ENCODE data around the gene DMXL1.

Gene DMXL1

DNA sequence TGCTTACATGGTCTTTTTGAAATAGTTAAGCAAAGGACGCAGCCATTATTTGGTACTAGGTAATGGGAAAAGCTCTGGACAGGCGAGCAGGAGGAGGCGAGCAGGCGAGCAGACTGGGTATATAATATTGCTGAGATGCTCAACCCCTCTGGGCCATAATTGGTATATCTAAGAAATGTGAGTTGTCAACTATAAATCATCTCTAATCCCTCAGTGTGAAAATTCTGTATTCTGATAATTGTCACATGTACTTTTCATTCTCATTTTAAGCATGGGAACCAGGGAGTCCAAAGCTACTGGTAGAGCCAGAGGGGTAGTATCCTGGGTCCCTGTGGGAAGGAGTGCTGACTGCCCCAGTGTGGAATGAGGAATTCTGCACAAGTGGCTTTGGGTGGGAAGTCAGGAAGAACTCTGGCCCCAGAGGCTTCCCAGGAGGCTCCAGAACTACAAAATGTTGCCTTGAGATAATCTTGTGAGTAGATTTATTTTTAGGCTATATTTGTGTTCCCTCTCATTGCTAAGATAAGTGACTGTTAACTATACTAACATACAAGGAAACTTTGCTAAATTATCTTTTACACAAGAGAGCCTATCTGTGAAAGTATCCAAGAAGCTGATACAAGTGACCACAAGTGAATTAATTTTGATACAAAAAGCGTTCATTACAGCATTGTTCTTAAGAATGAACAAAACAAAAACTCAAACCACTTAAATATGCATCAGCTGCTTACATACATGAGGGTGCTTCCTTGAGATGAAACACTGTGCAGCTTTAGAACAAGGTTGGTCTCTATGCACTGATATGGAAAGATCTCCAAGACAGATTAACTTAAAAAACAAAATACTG, 214.4 kb downstream of the DMXL1 start:
- H2BK120ac ChIP-seq (ENCODE audit: low read depth, low read length) = peak overlapping the region; percentile 45
- H3K23ac ChIP-seq (ENCODE audit: low read length) = no peak overlapping the region
- H3K4me2 ChIP-seq (ENCODE audit: low read length) = no peak overlapping the region
- H2BK5ac ChIP-seq (ENCODE audit: low read length) = no peak overlapping the region
- no peak overlapping the region for H3K4me3 ChIP-seq (ENCODE audit: low read length)
- H3K79me2 ChIP-seq (ENCODE audit: control insufficient read depth, insufficient read depth, low read length) = no peaks in the 10 kb centered on the region
- H3K36me3 ChIP-seq (ENCODE audit: control insufficient read depth, insufficient read depth, low read length) = no peaks in the 10 kb centered on the region
- no peak overlapping the region for H3K56ac ChIP-seq (ENCODE audit: low read length)
- no CpG with 5 or more reads among the region's 5 CpGs for WGBS (ENCODE audit: extremely low coverage, insufficient coverage, low lambda C conversion rate)
- H3K79me1 ChIP-seq (ENCODE audit: low read length) = peaks cover 3% of the 10 kb centered on the region
- no peak overlapping the region for H3K27ac ChIP-seq (ENCODE audit: low read depth, low read length)
- no peak overlapping the region for H4K8ac ChIP-seq (ENCODE audit: low read depth, low read length)
- no peak overlapping the region for H3K4ac ChIP-seq (ENCODE audit: low read depth, low read length)
- H3K18ac ChIP-seq (ENCODE audit: low read length) = peak overlapping the region; percentile 28
- peaks cover 8% of the 10 kb centered on the region for H3K4me1 ChIP-seq (ENCODE audit: control insufficient read depth, low read depth, low read length)
- H4K5ac ChIP-seq (ENCODE audit: low read length) = no peak overlapping the region
- no peak overlapping the region for H2AK5ac ChIP-seq (ENCODE audit: low read length)
- H2BK15ac ChIP-seq (replicated peaks; ENCODE audit: low read depth) = no peak overlapping the region
- H3K27me3 ChIP-seq (ENCODE audit: insufficient read depth, low read length, poor library complexity) = no peaks in the 10 kb centered on the region
- DNase-seq = no peak
- no peak overlapping the region for H3K9ac ChIP-seq (ENCODE audit: low read length)

DNA sequence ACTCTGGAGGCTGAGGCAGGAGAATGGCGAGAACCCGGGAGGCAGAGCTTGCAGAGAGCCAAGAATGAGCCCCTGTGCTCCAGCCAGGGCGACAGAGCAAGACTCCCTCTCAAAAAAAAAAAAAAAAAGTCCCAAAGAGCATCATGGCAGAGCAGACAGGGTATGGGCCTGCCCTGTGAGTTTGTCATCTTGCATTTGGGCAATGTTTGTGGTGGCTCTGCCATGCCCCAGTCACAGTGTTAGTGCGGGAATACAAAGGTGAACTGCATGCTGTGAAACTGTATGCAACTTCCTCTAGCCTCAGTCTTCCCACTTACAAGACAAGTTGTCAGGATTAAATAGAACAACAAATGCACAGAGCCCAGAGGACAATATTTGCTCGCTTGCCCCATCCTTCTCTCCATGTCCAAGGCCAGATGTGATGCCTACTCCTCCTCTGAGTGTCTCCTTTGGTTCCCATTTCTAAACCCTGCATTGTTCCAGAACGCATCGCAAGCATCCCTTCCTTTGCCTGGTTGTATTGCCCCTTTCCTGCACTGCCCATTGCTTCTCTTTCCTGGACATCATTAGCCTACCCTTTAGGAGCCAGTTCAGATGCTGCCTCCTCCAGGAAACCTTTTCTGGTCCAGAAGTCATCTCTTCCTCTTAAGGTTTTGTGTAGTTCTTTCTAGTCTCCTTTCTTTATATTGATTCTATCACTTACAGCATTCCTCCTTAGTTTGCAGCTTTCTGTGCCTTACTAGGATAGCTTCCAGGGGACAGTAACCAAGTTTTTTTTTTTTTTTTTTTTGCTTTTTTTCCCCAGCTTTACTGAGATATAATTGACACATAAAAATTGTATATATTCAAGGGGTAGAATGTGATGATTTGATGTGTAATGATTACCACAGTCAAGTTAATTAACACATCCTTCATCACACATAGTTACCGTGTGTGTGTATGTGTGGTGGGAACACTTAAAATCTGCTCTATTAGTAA, 215.9 kb downstream of the DMXL1 start:
- no peak overlapping the region for H3K4ac ChIP-seq (ENCODE audit: low read depth, low read length)
- no peak overlapping the region for H3K4me2 ChIP-seq (ENCODE audit: low read length)
- peaks cover 14% of the 10 kb centered on the region for H3K4me1 ChIP-seq (ENCODE audit: control insufficient read depth, low read depth, low read length)
- no peak overlapping the region for H3K18ac ChIP-seq (ENCODE audit: low read length)
- no peak overlapping the region for H3K23ac ChIP-seq (ENCODE audit: low read length)
- no peaks in the 10 kb centered on the region for H3K79me2 ChIP-seq (ENCODE audit: control insufficient read depth, insufficient read depth, low read length)
- no peak overlapping the region for H3K27ac ChIP-seq (ENCODE audit: low read depth, low read length)
- no peak overlapping the region for H2BK15ac ChIP-seq (replicated peaks; ENCODE audit: low read depth)
- no peak overlapping the region for H2BK120ac ChIP-seq (ENCODE audit: low read depth, low read length)
- H3K9ac ChIP-seq (ENCODE audit: low read length) = peak overlapping the region; percentile 9
- peak overlapping the region; percentile 52 for H3K56ac ChIP-seq (ENCODE audit: low read length)
- H4K5ac ChIP-seq (ENCODE audit: low read length) = no peak overlapping the region
- H3K79me1 ChIP-seq (ENCODE audit: low read length) = peaks cover 7% of the 10 kb centered on the region
- no CpG with 5 or more reads among the region's 8 CpGs for WGBS (ENCODE audit: extremely low coverage, insufficient coverage, low lambda C conversion rate)
- H2BK5ac ChIP-seq (ENCODE audit: low read length) = no peak overlapping the region
- no peak overlapping the region for H4K8ac ChIP-seq (ENCODE audit: low read depth, low read length)
- H3K27me3 ChIP-seq (ENCODE audit: insufficient read depth, low read length, poor library complexity) = no peaks in the 10 kb centered on the region
- H2AK5ac ChIP-seq (ENCODE audit: low read length) = peak overlapping the region; percentile 35
- no peak for DNase-seq
- no peak overlapping the region for H3K4me3 ChIP-seq (ENCODE audit: low read length)
- no peaks in the 10 kb centered on the region for H3K36me3 ChIP-seq (ENCODE audit: control insufficient read depth, insufficient read depth, low read length)

DNA sequence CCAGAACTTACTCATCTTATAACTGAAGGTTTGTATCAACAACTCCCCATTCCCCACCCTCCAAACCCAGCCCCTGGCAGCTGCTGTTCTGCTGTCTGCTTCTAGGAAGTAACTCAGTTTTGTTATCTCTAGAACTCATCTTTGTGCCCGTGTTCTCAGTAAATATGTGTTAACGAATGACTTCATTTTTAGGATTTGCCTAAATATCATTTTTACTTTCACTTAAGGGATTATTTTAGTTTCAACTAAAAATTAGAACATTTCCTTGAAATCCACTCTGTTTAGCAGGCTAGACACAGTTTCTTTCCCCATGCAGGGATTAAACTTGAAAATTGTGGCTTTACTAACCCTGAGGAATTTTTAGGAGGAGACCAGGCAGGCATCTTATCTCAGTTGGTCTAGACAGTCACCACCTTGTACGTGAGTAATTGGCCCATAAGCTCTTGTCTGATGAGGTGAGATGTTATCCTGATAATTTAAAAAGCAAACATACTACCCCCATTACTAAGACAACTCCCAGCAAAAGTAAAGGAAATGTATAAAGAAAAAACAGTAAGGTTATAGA, 216.7 kb downstream of the DMXL1 start:
- Histone ChIP-seq H3K23ac (ENCODE audit: low read length) (no peak overlapping the region), H4K8ac (ENCODE audit: low read depth, low read length) (no peak overlapping the region), H2BK120ac (ENCODE audit: low read depth, low read length) (no peak overlapping the region), H2AK5ac (ENCODE audit: low read length) (no peak overlapping the region), H4K5ac (ENCODE audit: low read length) (no peak overlapping the region), H3K4me2 (ENCODE audit: low read length) (no peak overlapping the region), H3K79me1 (ENCODE audit: low read length) (peaks cover 5% of the 10 kb centered on the region), H3K4me1 (ENCODE audit: control insufficient read depth, low read depth, low read length) (peaks cover 14% of the 10 kb centered on the region), H3K18ac (ENCODE audit: low read length) (no peak overlapping the region), H3K27me3 (ENCODE audit: insufficient read depth, low read length, poor library complexity) (no peaks in the 10 kb centered on the region), H3K79me2 (ENCODE audit: control insufficient read depth, insufficient read depth, low read length) (no peaks in the 10 kb centered on the region), H3K36me3 (ENCODE audit: control insufficient read depth, insufficient read depth, low read length) (no peaks in the 10 kb centered on the region), H3K27ac (ENCODE audit: low read depth, low read length) (no peak overlapping the region), H3K4ac (ENCODE audit: low read depth, low read length) (no peak overlapping the region), H3K56ac (ENCODE audit: low read length) (no peak overlapping the region), H2BK15ac (replicated peaks; ENCODE audit: low read depth) (no peak overlapping the region), H3K4me3 (ENCODE audit: low read length) (no peak overlapping the region), H3K9ac (ENCODE audit: low read length) (no peak overlapping the region), H2BK5ac (ENCODE audit: low read length) (no peak overlapping the region)
- DNase-seq = peak; percentile 83
- no CpG with 5 or more reads among the region's 3 CpGs for WGBS (ENCODE audit: extremely low coverage, insufficient coverage, low lambda C conversion rate)

GRCh38 chr5:119288379-119289033, 217.6 kb downstream of the DMXL1 start:
- peaks cover 14% of the 10 kb centered on the region for H3K4me1 ChIP-seq (ENCODE audit: control insufficient read depth, low read depth, low read length)
- H3K27me3 ChIP-seq (ENCODE audit: insufficient read depth, low read length, poor library complexity) = no peaks in the 10 kb centered on the region
- no peak overlapping the region for H3K4ac ChIP-seq (ENCODE audit: low read depth, low read length)
- no peak overlapping the region for H3K23ac ChIP-seq (ENCODE audit: low read length)
- H4K5ac ChIP-seq (ENCODE audit: low read length) = no peak overlapping the region
- no peak overlapping the region for H3K56ac ChIP-seq (ENCODE audit: low read length)
- H3K79me1 ChIP-seq (ENCODE audit: low read length) = peaks cover 5% of the 10 kb centered on the region
- H3K9ac ChIP-seq (ENCODE audit: low read length) = no peak overlapping the region
- H3K18ac ChIP-seq (ENCODE audit: low read length) = no peak overlapping the region
- H3K79me2 ChIP-seq (ENCODE audit: control insufficient read depth, insufficient read depth, low read length) = no peaks in the 10 kb centered on the region
- no peak overlapping the region for H3K27ac ChIP-seq (ENCODE audit: low read depth, low read length)
- H2AK5ac ChIP-seq (ENCODE audit: low read length) = no peak overlapping the region
- no peak overlapping the region for H2BK5ac ChIP-seq (ENCODE audit: low read length)
- no CpG with 5 or more reads among the region's 2 CpGs for WGBS (ENCODE audit: extremely low coverage, insufficient coverage, low lambda C conversion rate)
- H2BK120ac ChIP-seq (ENCODE audit: low read depth, low read length) = no peak overlapping the region
- H3K4me3 ChIP-seq (ENCODE audit: low read length) = no peak overlapping the region
- DNase-seq = no peak
- no peak overlapping the region for H3K4me2 ChIP-seq (ENCODE audit: low read length)
- H4K8ac ChIP-seq (ENCODE audit: low read depth, low read length) = no peak overlapping the region
- H2BK15ac ChIP-seq (replicated peaks; ENCODE audit: low read depth) = peak overlapping the region; percentile 57
- H3K36me3 ChIP-seq (ENCODE audit: control insufficient read depth, insufficient read depth, low read length) = no peaks in the 10 kb centered on the region

GRCh38 chr5:119289438-119290044, 218.7 kb downstream of the DMXL1 start:
- no peak overlapping the region for H4K8ac ChIP-seq (ENCODE audit: low read depth, low read length)
- H2BK5ac ChIP-seq (ENCODE audit: low read length) = no peak overlapping the region
- H3K27ac ChIP-seq (ENCODE audit: low read depth, low read length) = no peak overlapping the region
- no peak overlapping the region for H3K23ac ChIP-seq (ENCODE audit: low read length)
- no peak overlapping the region for H2BK120ac ChIP-seq (ENCODE audit: low read depth, low read length)
- H2BK15ac ChIP-seq (replicated peaks; ENCODE audit: low read depth) = no peak overlapping the region
- WGBS (ENCODE audit: extremely low coverage, insufficient coverage, low lambda C conversion rate) = 100% methylated on average over 1 of the region's 3 CpGs
- DNase-seq = no peak
- H3K79me2 ChIP-seq (ENCODE audit: control insufficient read depth, insufficient read depth, low read length) = no peaks in the 10 kb centered on the region
- no peak overlapping the region for H3K4me3 ChIP-seq (ENCODE audit: low read length)
- no peak overlapping the region for H4K5ac ChIP-seq (ENCODE audit: low read length)
- peaks cover 14% of the 10 kb centered on the region for H3K4me1 ChIP-seq (ENCODE audit: control insufficient read depth, low read depth, low read length)
- no peak overlapping the region for H3K4me2 ChIP-seq (ENCODE audit: low read length)
- H3K27me3 ChIP-seq (ENCODE audit: insufficient read depth, low read length, poor library complexity) = no peaks in the 10 kb centered on the region
- H3K79me1 ChIP-seq (ENCODE audit: low read length) = peaks cover 5% of the 10 kb centered on the region
- H3K18ac ChIP-seq (ENCODE audit: low read length) = no peak overlapping the region
- H3K9ac ChIP-seq (ENCODE audit: low read length) = no peak overlapping the region
- peak overlapping the region; percentile 39 for H3K56ac ChIP-seq (ENCODE audit: low read length)
- no peak overlapping the region for H3K4ac ChIP-seq (ENCODE audit: low read depth, low read length)
- H3K36me3 ChIP-seq (ENCODE audit: control insufficient read depth, insufficient read depth, low read length) = no peaks in the 10 kb centered on the region
- peak overlapping the region; percentile 40 for H2AK5ac ChIP-seq (ENCODE audit: low read length)

All from mesendoderm (in vitro differentiated cells).